VCaP (cell line): ENCODE data around the gene AHSP.

Source experiments
- H3K27ac ChIP-seq: fragments of 450-650 bp; 2 replicates; pipeline ENCODE4 v1.5.1; 2017
- CTCF ChIP-seq: fragments of 450-650 bp; conservative IDR thresholded peaks from 2 replicates; pipeline ENCODE4 v1.5.1; 2017; ENCODE audit warnings: mild to moderate bottlenecking, moderate library complexity

The AHSP gene

GRCh38 chr16:31525113-31525512 is 2.6 kb upstream of the AHSP start:
- no peak for TF ChIP-seq CTCF
- H3K27ac ChIP-seq: no peak overlapping the region

DNA sequence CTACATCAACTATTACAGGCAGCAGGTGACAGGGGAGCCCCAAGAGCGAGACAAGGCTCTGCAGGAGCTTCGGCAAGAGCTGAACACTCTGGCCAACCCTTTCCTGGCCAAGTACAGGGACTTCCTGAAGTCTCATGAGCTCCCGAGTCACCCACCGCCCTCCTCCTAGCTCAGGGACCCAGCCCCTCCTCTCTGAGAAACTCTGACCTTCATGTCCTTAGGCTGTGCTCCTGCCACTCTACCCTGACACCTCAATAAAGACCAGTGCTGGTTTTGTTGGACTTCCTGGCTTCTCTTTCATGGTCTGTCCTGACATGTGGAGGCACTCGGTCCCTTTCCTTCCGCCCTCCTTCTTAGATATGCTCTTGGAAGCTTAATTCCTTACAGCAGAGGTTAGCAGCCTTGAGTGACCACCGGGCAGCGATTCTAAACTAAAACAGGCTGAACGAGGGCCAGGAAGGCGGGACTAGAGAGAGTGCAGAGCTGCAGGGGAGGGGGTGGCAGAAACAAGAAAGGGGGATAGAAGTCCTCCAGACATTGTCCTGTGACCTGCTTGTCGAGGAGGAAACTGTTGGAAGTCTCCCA is 915 bp downstream of the AHSP start:
- H3K27ac ChIP-seq: no peak overlapping the region
- no peak for TF ChIP-seq CTCF

- H3K27ac ChIP-seq: no peak overlapping the region
- no peak for TF ChIP-seq CTCF
These were observed 1.6 kb downstream of the AHSP start for GRCh38 chr16:31529108-31529936.

GRCh38 chr16:31529937-31530312 is 2.2 kb downstream of the AHSP start:
- TF ChIP-seq CTCF: no peak

DNA sequence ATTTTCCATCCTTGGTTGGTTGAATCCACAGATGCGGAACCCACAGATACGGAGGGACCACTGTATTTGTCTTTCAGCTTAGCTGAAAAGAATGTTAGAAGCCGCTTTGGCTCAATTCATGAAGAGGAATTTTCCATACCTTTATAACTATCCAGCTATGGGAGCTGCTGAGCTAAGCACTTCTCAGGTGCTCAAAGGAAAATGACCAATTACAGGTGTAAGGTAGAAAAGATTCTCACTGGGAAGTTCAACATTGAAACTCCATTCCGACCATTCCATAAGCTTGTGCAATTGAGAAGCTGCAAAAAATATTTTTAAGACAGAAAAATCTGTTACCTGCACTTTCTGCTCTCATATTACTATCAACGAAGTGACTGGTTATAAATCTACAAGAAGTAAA is 2.7 kb downstream of the AHSP start:
- no peak for TF ChIP-seq CTCF
- no peak overlapping the region for H3K27ac ChIP-seq

More at GRCh38 chr16:31529937-31530312, 2.2 kb downstream of the AHSP start:
- H3K27ac ChIP-seq: no peak overlapping the region

- no peak overlapping the region for H3K27ac ChIP-seq
- TF ChIP-seq CTCF: no peak
These were observed 3.4 kb downstream of the AHSP start for GRCh38 chr16:31531096-31531495.

GRCh38 chr16:31532120-31532519 is 4.4 kb downstream of the AHSP start:
- TF ChIP-seq CTCF: no peak

More at GRCh38 chr16:31532120-31532519, 4.4 kb downstream of the AHSP start:
- no peak overlapping the region for H3K27ac ChIP-seq
